GM12892 (cell line): Measurements from ENCODE around the gene CFAP251. TPM values are rescaled to one million over a fixed set of nuclear protein-coding genes. Genes with fewer than 3 reads are reported as not detected.
"Not testable (repeated sequence)": the region's sequence is repeated elsewhere in the genome, so short reads cannot be mapped to it uniquely, and the experiment has no call there.

Experiments used
- DNase-seq: peaks from one replicate; pipeline ENCODE4 v3.0.0; 2011; ENCODE audit not compliant: insufficient read length
- FAIRE-seq: peaks from 2 replicates; lab custom pipeline; 2011; peaks lifted over from hg19 to GRCh38; lab: Jason Lieb, UNC
- POLR2A ChIP-seq: IDR thresholded peaks from 2 replicates; pipeline ENCODE4 v1.6.1; 2011; ENCODE audit warnings: low read depth, low read length, control low read depth
- POLR2AphosphoS5 ChIP-seq: IDR thresholded peaks from 2 replicates; pipeline ENCODE4 v1.6.1; 2011; ENCODE audit warnings: low read depth, low read length, control low read depth
- TAF1 ChIP-seq: IDR thresholded peaks from 2 replicates; pipeline ENCODE4 v1.6.1; 2011; ENCODE audit warnings: low read depth, mild to moderate bottlenecking, control low read depth, low read length, borderline replicate concordance
- polyA plus RNA-seq: library from polyadenylated mRNA; unstranded; fragments of >200 nt; gene quantifications from one replicate; pipeline ENCODE4 v1.2.1, GENCODE V29; 2012; ENCODE audit warnings: missing spikeins, inconsistent platforms; ENCODE audit not compliant: missing spikeins

CFAP251 gene, protein sequence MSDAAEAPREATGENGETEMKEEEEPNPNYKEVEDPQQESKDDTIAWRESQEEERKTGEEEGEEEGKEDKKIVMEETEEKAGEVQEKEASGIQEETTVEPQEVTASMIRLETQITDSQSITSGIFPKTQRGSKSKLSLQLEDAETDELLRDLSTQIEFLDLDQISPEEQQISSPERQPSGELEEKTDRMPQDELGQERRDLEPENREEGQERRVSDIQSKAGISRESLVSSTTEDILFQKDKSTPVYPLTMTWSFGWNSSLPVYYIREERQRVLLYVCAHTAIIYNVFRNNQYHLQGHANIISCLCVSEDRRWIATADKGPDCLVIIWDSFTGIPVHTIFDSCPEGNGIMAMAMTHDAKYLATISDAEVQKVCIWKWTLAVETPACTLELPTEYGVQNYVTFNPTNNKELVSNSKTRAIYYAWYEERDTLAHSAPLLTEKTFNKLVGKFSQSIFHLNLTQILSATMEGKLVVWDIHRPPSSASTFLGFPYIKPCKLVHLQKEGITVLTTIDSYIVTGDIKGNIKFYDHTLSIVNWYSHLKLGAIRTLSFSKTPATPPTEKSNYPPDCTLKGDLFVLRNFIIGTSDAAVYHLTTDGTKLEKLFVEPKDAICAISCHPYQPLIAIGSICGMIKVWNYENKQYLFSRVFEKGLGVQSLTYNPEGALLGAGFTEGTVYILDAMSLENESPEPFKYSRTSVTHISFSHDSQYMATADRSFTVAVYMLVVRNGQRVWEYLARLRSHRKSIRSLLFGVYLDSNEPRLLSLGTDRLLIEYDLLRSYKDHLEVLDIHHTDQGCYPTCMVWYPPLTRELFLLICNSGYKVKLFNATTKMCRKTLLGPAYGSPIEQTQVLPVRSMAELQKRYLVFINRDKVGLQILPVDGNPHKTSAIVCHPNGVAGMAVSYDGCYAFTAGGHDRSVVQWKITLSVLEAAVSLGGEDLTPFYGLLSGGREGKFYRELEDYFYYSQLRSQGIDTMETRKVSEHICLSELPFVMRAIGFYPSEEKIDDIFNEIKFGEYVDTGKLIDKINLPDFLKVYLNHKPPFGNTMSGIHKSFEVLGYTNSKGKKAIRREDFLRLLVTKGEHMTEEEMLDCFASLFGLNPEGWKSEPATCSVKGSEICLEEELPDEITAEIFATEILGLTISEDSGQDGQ
- polyA plus RNA-seq: 2.7 TPM

DNA sequence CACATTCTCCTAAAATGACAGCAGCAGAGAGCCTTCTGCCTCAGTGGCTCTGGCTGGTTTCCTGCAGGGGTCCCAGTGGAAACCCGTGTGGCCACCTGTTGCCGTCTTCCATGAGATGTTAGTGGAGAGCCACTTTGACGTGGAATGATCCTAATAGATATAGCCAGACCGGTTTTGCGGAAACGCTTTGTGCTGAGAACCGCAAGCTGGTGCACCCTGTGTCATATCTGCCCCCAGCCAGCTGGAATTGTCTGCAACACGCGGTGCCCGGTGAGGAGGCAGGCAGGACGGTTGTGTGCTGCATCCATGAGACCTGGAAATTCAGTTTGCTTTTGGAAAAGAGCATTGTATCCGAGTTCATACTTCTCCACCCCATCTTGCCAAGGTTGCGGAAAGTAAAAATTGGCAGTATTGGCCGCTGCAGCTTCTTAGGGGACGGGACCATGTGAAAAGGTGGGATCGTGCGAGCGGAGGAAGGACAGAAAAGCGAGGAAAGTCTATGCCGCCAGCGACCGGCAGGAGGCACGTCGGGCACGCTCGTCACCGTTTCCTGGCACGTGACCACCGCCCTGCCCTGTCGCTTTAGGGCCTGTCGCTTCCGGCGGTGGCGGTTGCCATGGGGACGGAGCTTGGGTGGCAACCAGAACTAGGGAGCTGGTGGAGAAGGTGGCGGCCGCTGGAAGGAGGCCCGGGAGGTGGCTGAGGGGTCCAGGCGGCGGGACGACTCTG is at the start of gene CFAP251:
TSS of gene CFAP251 (plus strand) at position 643 of the 729 bp plus-strand sequence. CDS start 2,714 bp downstream, outside the sequence.
- FAIRE-seq (peak; percentile 94), DNase-seq (peak; percentile 96)
- TF ChIP-seq POLR2AphosphoS5: peak; percentile 61; the same call in 1 of the 2 replicates
- no peak; the same call in 1 of the 2 replicates for TF ChIP-seq POLR2A

DNA sequence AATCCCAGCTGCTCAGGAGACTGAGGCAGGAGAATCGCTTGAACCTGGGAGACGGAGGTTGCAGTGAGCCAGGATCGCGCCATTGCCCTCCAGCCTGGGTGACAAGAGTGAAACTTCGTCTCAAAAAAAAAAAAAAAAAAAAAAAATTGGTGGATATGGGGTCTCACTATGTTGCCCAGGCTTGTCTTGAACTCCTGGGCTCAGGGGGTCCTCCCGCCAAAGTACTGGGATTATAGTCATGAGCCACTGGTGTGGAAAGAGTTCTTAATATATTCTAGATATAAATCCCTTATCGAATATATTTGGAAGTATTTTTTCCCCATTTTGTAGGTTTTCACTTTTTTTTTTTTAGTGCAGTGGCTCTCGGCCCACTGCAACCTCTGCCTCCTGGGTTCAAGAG is 49.2 kb upstream of the CFAP251 start:
- FAIRE-seq, DNase-seq: not testable (repeated sequence)

DNA sequence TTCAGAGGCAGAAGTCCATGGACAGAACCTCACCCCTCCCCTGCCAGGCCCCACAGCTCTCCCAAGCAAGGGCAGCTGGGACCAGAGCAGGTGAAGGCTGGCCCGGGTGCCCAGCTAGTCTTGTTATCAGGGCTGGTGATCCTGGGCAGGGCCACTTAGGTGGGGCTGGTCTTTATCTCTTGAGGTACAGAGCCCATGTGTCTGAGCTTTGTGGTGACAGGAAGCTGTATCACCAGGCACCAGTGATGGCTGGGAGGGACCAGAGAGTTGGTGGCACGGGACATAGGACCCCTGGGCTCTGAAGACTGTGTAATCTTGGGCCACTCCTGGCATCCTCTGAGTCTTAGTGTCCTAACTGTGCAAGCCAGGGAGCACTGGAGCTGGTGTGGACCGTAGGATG is 46.9 kb upstream of the CFAP251 start:
- FAIRE-seq: no peak
- TF ChIP-seq POLR2AphosphoS5 (no peak), POLR2A (no peak), TAF1 (no peak)
- no peak for DNase-seq

DNA sequence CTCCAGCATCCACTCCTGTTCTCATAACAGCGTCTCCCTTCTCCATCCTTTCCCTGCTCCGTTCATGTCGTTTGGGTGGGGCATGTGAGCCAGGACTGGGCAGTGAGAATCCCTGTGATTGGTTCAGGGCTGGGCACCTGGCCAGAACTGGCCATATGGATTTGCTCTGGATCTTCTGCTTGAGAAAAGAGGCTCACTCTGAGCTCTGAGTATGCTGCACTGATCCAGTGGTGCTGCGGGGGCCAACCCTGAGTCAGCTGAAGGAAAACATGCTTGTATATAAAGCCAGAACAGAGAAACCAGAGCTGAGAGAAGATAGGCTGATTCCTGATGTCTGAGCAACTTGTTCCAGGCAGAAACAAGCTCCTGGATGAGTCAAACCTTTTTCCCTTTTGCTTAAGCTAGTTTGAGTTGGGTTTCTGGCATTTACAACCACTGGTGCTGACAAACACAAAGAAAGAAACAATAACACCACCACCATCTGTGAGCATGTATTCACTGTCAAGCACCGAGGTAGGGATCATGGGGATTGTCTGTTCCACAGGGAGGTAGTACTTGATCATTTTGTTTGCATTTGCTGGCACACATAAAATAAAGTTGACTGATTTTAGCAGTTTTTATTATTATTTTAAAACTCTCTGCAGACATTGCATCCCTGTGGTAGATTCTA is 45.7 kb upstream of the CFAP251 start:
- DNase-seq (no peak), FAIRE-seq (no peak)
- TF ChIP-seq POLR2AphosphoS5: no peak
- TF ChIP-seq POLR2A: no peak

DNA sequence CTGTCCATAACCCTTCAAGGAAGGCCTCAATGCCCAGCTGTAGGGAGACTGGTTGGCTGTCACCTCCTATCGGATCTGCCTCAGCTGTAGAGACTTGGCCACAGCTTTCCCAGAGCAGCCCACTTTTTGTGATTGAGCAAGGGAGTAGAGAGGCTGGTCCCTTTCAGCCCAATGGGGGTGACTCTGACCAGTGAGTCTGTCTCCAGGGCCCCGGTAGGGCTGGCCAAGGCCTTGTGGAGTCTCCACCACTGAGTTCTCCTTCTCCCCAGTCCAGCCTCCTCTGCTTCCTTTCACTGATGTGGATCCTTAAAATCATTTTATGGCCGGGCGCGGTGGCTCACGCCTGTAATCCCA is 45.2 kb upstream of the CFAP251 start:
- FAIRE-seq (no peak), DNase-seq (no peak)
- no peak for TF ChIP-seq TAF1
- TF ChIP-seq POLR2AphosphoS5: no peak
- TF ChIP-seq POLR2A: no peak

DNA sequence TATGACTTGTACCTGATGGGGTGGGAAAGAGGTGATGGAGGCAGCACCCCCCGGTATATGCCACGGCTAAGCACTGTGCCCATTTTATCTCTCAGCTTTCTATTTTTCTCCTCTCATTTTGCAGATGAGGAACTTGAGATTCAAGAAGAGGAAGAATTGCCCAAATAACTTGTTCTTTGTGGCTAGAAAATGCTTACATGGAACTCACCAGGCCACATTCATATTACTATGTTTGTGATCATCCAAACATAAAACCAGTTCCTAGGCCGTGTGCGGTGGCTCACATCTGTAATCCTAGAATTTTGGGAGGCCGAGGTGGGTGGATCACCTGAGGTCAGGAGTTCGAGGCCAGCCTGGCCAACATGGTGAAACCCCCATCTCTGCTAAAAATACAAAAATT is 44.3 kb upstream of the CFAP251 start:
- TF ChIP-seq TAF1: no peak
- no peak for TF ChIP-seq POLR2AphosphoS5
- TF ChIP-seq POLR2A: no peak
- DNase-seq (no peak), FAIRE-seq (no peak)

DNA sequence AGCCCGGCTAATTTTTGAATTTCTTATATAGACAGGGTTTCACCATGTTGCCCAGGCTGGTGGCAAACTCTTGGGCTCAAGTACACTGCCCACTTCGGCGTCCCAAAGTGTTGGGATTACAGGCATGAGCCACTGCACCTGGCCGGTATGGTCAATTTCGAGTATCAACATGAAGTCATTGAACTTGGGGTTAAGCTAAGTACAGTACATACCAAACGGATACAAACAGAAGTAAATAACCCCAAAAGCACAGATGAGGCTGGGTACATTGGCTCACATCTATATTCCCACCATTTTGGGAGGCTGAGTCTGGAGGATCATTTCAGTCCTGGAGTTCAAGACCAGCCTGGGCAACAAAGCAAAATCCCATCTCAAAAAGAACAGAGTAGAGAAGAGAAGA is 42.8 kb upstream of the CFAP251 start:
- no peak for FAIRE-seq
- no peak for TF ChIP-seq POLR2AphosphoS5
- TF ChIP-seq TAF1: no peak
- no peak for TF ChIP-seq POLR2A
- DNase-seq: no peak

DNA sequence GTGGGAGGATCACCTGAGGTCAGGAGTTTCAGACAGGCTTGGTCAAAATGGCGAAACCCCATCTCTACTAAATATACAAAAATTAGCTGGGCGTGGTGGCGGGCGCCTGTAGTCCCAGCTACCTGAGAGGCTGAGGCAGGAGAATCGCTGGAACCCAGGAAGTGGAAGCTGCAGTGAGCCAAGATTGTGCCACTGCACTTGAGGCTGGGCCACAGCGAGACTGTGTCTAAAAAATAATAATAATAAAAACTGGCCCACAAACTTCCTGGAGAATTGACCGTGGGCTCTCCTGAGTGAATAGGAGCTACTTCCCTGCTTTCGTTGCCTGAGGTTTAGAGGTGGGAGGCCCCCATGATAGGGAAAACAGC is 42.3 kb upstream of the CFAP251 start:
- not testable (repeated sequence) for DNase-seq, FAIRE-seq

DNA sequence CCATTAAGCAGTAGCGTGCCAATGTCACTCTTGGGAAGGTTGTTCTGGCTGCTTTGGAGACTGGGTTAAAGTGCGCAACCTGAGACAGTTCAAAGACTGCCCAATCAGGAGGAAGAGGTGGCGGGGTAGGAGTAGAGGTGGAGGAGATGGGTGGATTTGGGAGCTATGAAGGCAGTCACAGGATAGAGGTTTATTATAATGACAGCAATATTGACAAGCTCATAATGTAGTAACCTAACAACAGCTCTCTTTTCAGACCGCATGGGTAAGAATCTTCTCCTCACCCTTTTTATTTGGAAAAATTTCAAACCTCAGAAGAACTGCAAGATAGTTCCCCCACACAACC is 35.1 kb upstream of the CFAP251 start:
- TF ChIP-seq POLR2A (no peak), TAF1 (no peak), POLR2AphosphoS5 (no peak)
- no peak for FAIRE-seq
- no peak for DNase-seq

DNA sequence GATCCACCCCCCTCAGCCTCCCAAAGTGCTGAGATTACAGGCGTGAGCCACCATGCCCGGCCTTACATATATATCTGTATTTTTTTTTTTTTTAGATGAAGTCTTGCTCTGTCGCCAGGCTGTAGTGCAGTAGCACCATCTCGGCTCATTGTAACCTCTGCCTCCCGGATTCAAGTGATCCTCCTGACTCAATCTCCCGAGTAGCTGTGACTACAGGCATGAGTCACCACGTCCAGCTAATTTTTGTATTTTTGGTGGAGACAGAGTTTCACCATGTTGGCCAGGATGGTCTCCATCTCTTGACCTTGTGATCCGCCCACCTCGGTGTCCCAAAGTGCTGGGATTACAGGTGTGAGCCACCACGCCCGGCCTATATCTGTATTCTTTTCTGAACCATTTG is 33.3 kb upstream of the CFAP251 start:
- DNase-seq, FAIRE-seq: not testable (repeated sequence)

DNA sequence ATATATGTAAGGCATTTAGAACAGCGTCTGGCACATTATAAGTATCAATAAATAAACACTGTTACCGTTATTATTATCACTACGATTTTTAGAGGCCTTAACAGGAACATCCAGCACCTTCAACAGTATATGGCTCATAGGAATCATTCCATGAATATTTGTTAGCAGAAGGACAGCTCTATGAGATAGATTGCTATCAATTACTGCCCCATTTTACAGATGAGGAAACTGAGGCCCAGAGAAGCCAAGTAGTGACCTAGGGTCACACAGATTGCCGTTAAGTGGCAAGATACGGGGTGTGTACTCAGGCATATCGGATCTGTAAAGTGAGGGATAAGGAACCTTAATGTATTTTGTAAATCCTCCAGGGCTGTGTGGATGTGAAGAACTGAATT is 30.3 kb upstream of the CFAP251 start:
- FAIRE-seq: no peak
- no peak for DNase-seq
- no peak for TF ChIP-seq POLR2AphosphoS5
- no peak for TF ChIP-seq POLR2A
- TF ChIP-seq TAF1: no peak
